K562 (cell line): ENCODE data around the gene CNTROB. TPM values are rescaled to one million over a fixed set of nuclear protein-coding genes. Genes with fewer than 3 reads are reported as not detected.

Experiments
- ATAC-seq: fragments of 200-7000 bp; cut with Tn5 transposase; 3 replicates; pipeline ENCODE4 v1.9.1; 2020; ENCODE audit warnings: moderate library complexity
- BruUV-seq: library from RNA; stranded (reverse); fragments of 400-500 nt; replicated peaks from 2 replicates; lab custom pipeline; 2021; lab: Mats Ljungman, UMichigan
- CTCF ChIA-PET: fragments of 300-600 bp; formaldehyde crosslinking; extraction: SDS; loops from one replicate; lab custom pipeline; 2021; ENCODE audit warnings: low intra/inter-chr PET ratio; lab: Yijun Ruan, JAX
- POLR2A ChIA-PET: fragments of 300-600, 350-650 bp; sonication (Branson Sonifier 250); formaldehyde crosslinking; extraction: SDS; loops from one replicate; lab custom pipeline; 2021; ENCODE audit warnings: antibody characterized with exemption, inconsistent platforms; lab: Yijun Ruan, JAX
- DNase-seq, 4 experiments: peaks; one replicate each; pipeline versions ENCODE4 v3.0.0 to v3.0.0-alpha.2; 2011 to 2018; ENCODE audit warnings: low spot score in 3 of 4, mixed read lengths in 3 of 4; ENCODE audit errors: extremely low read depth in 1 of 4
- FAIRE-seq: peaks from 2 replicates; lab custom pipeline; 2011; peaks lifted over from hg19 to GRCh38; lab: Jason Lieb, UNC
- H2AFZ ChIP-seq: 2 replicates; pipeline ENCODE4 v1.6.0; 2011; ENCODE audit warnings: low read depth, low read length, control low read depth, inconsistent platforms
- H3K27ac ChIP-seq: fragments of 200-600 bp; 3 replicates; pipeline ENCODE4 v1.8.0; 2011; ENCODE audit warnings: low read depth, mild to moderate bottlenecking, control low read depth, inconsistent platforms, low read length, moderate library complexity, mixed read lengths; ENCODE audit errors: extremely low read depth
- H3K27me3 ChIP-seq, 2 experiments: fragments of 300-600 bp in 1 of 2; 2 replicates in 1 of 2; 3 replicates in 1 of 2; pipeline versions ENCODE4 v1.6.0 to v1.8.0; 2011; ENCODE audit warnings: inconsistent platforms in 2 of 2, low read length in 2 of 2, mild to moderate bottlenecking in 1 of 2, mixed read lengths in 1 of 2, moderate library complexity in 1 of 2; ENCODE audit not compliant: control insufficient read depth in 2 of 2, insufficient read depth in 2 of 2
- H3K36me3 ChIP-seq: fragments of 300-600 bp; 3 replicates; pipeline ENCODE4 v1.8.0; 2011; ENCODE audit warnings: mild to moderate bottlenecking, low read length, inconsistent platforms; ENCODE audit not compliant: control insufficient read depth, insufficient read depth
- H3K4me1 ChIP-seq, 2 experiments: fragments of 200-600 bp in 1 of 2; replicated peaks in 1 of 2; 2 replicates in 1 of 2; 3 replicates in 1 of 2; pipeline versions ENCODE4 v1.5.1 to v1.8.0; 2011; ENCODE audit warnings: inconsistent platforms in 2 of 2, low read length in 2 of 2, mild to moderate bottlenecking in 1 of 2, mixed read lengths in 1 of 2, moderate library complexity in 1 of 2; ENCODE audit not compliant: control insufficient read depth in 2 of 2, insufficient read depth in 2 of 2
- H3K4me2 ChIP-seq: 2 replicates; pipeline ENCODE4 v1.6.1; 2011; ENCODE audit warnings: low read length, control low read depth, inconsistent platforms, mixed read lengths; ENCODE audit not compliant: insufficient read depth
- H3K4me3 ChIP-seq: fragments of 200-600 bp; sonication (generic), shearing (Covaris generic); 2 replicates; pipeline ENCODE4 v1.5.1; 2016; ENCODE audit warnings: control low read depth, inconsistent platforms
- H3K79me2 ChIP-seq: fragments of 200-600 bp; 3 replicates; pipeline ENCODE4 v1.8.0; 2011; ENCODE audit warnings: low read length, inconsistent platforms; ENCODE audit not compliant: control insufficient read depth, insufficient read depth
- H3K9ac ChIP-seq, 2 experiments: 2 replicates each; pipeline versions ENCODE4 v1.6.0 to v1.6.1; 2011; ENCODE audit warnings: low read depth in 2 of 2, low read length in 2 of 2, control low read depth in 1 of 2, inconsistent platforms in 1 of 2, mild to moderate bottlenecking in 1 of 2, mixed read lengths in 1 of 2; ENCODE audit not compliant: insufficient read depth in 1 of 2
- H3K9me1 ChIP-seq: one replicate; pipeline ENCODE4 v1.6.0; 2011; ENCODE audit warnings: inconsistent platforms, mild to moderate bottlenecking, low read length, moderate library complexity; ENCODE audit not compliant: control insufficient read depth, insufficient read depth
- H3K9me3 ChIP-seq: replicated peaks from 2 replicates; pipeline ENCODE4 v1.5.1; 2011; ENCODE audit warnings: low read depth, low read length, inconsistent platforms; ENCODE audit not compliant: control insufficient read depth, insufficient read depth
- H4K20me1 ChIP-seq: replicated peaks from 2 replicates; pipeline ENCODE4 v1.6.1; 2011; ENCODE audit warnings: low read length, inconsistent platforms, mixed read lengths; ENCODE audit not compliant: control insufficient read depth, insufficient read depth
- ATF1 ChIP-seq, 2 experiments: fragments of 450-650 bp in 1 of 2; IDR thresholded peaks; 2 replicates each; pipeline ENCODE4 v1.6.1; 2016; ENCODE audit warnings: missing compliant biosample characterization in 1 of 2, missing genetic modification characterization in 1 of 2
- BACH1 ChIP-seq: fragments of 200-800 bp; sonication (Bioruptor generic); IDR thresholded peaks from 2 replicates; pipeline ENCODE4 v1.6.1; 2016; ENCODE audit warnings: missing genetic modification characterization, missing compliant biosample characterization
- BRCA1 ChIP-seq, 2 experiments: fragments of 450-650 bp in 1 of 2; sonication (generic) in 1 of 2; formaldehyde crosslinking in 1 of 2; IDR thresholded peaks; 2 replicates each; pipeline versions ENCODE4 v1.5.0 to v1.6.1; 2017 to 2020; ENCODE audit warnings: mild to moderate bottlenecking in 1 of 2, missing genetic modification reagents in 1 of 2
- CBX3 ChIP-seq, 2 experiments: IDR thresholded peaks; 1 replicate in 1 of 2; 2 replicates in 1 of 2; pipeline ENCODE4 v1.6.1; 2012; ENCODE audit warnings: inconsistent platforms in 2 of 2, low read length in 2 of 2, borderline replicate concordance in 1 of 2, control low read depth in 1 of 2
- GTF2F1 ChIP-seq: IDR thresholded peaks from 2 replicates; pipeline ENCODE4 v1.6.1; 2011; ENCODE audit warnings: low read depth, low read length, improper control_type of control experiment
- HMGN3 ChIP-seq: IDR thresholded peaks from 2 replicates; pipeline ENCODE4 v1.6.1; 2011; ENCODE audit warnings: borderline replicate concordance, low read depth, mild to moderate bottlenecking, mixed read lengths, low read length; ENCODE audit not compliant: insufficient read length; ENCODE audit errors: extremely low read depth
- KLF13 ChIP-seq: fragments of 450-650 bp; IDR thresholded peaks from 2 replicates; pipeline ENCODE4 v1.6.1; 2016; ENCODE audit warnings: missing genetic modification characterization, low read depth, mild to moderate bottlenecking, missing compliant biosample characterization, moderate library complexity, borderline replicate concordance
- MEF2A ChIP-seq: IDR thresholded peaks from 2 replicates; pipeline ENCODE4 v1.6.1; 2011; ENCODE audit warnings: low read depth, mild to moderate bottlenecking, low read length, moderate library complexity; ENCODE audit not compliant: control insufficient read depth
- NR1H2 ChIP-seq: sonication (generic); formaldehyde crosslinking; IDR thresholded peaks from 2 replicates; pipeline ENCODE4 v1.4.0; 2020; ENCODE audit warnings: mild to moderate bottlenecking, missing genetic modification reagents
- USF2 ChIP-seq: sonication (generic); formaldehyde crosslinking; IDR thresholded peaks from 2 replicates; pipeline ENCODE4 v1.5.0; 2020; ENCODE audit warnings: missing genetic modification reagents
- ZFP36 ChIP-seq: fragments of 150-350 bp; IDR thresholded peaks from 2 replicates; pipeline ENCODE4 v1.6.1; 2018; ENCODE audit warnings: low read length, low read depth; ENCODE audit not compliant: partially characterized antibody
- ZNF12 ChIP-seq: sonication (generic); formaldehyde crosslinking; IDR thresholded peaks from 2 replicates; pipeline ENCODE4 v1.4.0; 2020; ENCODE audit warnings: mild to moderate bottlenecking, missing genetic modification reagents
- ZNF408 ChIP-seq: fragments of 250-450 bp; sonication (Bioruptor Pico); IDR thresholded peaks from 2 replicates; pipeline ENCODE4 v1.4.0; 2020; ENCODE audit warnings: low read depth, mild to moderate bottlenecking, moderate library complexity
- ZNF449 ChIP-seq: fragments of 250-450 bp; sonication (Bioruptor Pico); IDR thresholded peaks from 2 replicates; pipeline ENCODE4 v1.8.0; 2022; ENCODE audit warnings: moderate library complexity, mild to moderate bottlenecking, inconsistent platforms
- ZNF77 ChIP-seq: fragments of 250-450 bp; sonication (Bioruptor Pico); IDR thresholded peaks from 2 replicates; pipeline ENCODE4 v1.5.0; 2020
- WGBS: fragments of 100-300 bp; shearing (Covaris generic); methylation state at CpG from one replicate; pipeline ENCODE4 v1.1.6; 2016; ENCODE audit warnings: low coverage, mixed read lengths; ENCODE audit not compliant: insufficient coverage; ENCODE audit errors: missing lambda C conversion rate; 5-methylcytosine and 5-hydroxymethylcytosine counted together
- in situ Hi-C: fragments of 300-500 bp; cut with MboI; formaldehyde crosslinking; loops from 4 replicates; pipeline ENCODE4 v1.15.0; 2018; ENCODE audit warnings: inconsistent platforms, mixed read lengths
- intact Hi-C: fragments of 100-400 bp; cut with micrococcal nuclease; formaldehyde crosslinking; loops from 2 replicates; pipeline ENCODE4 v1.14.2; 2022
- polyA plus RNA-seq, 8 experiments: library from polyadenylated mRNA; depleted of rRNA in 4 of 8; stranded (reverse) in 5 of 8; unstranded in 3 of 8; fragments of >200 nt; fragmentation: Nextera tagmentation in 2 of 8; fragmentation: Illumina TruSeq in 1 of 8; extraction: Ambion mirVana in 2 of 8; extraction: Trizol in 1 of 8; gene quantifications; 2 replicates each; pipeline versions ENCODE4 v1.2.1 to v1.2.3, GENCODE V29; 2011 to 2014; ENCODE audit warnings: inconsistent platforms in 1 of 8, missing spikeins in 1 of 8
- total RNA-seq, 7 experiments: library from RNA; depleted of rRNA in 6 of 7; stranded (reverse); fragments of >200 nt in 6 of 7; fragmentation: Illumina TruSeq in 2 of 7; extraction: Trizol in 2 of 7; gene quantifications; 2 replicates each; pipeline versions ENCODE4 v1.2.1 to v1.2.3, GENCODE V29; 2011 to 2021; ENCODE audit warnings: low replicate concordance in 1 of 7
- TF ChIP-seq, protein P1 (sequence below): fragments of 250-450 bp; sonication (Bioruptor Pico); IDR thresholded peaks from 2 replicates; pipeline ENCODE4 v1.5.0; 2020; ENCODE audit warnings: mild to moderate bottlenecking, borderline replicate concordance
- TF ChIP-seq, protein P2 (sequence below): fragments of 250-450 bp; sonication (Bioruptor Pico); IDR thresholded peaks from 2 replicates; pipeline ENCODE4 v1.8.0; 2021; ENCODE audit warnings: mild to moderate bottlenecking, moderate library complexity

CNTROB gene
- total and polyA plus RNA-seq, 9 of the 15 experiments (the other 6 are each of a cell fraction or from before 2014, with no cell fraction given): 1.9 to 33.3 (median 23.0) TPM

DNA sequence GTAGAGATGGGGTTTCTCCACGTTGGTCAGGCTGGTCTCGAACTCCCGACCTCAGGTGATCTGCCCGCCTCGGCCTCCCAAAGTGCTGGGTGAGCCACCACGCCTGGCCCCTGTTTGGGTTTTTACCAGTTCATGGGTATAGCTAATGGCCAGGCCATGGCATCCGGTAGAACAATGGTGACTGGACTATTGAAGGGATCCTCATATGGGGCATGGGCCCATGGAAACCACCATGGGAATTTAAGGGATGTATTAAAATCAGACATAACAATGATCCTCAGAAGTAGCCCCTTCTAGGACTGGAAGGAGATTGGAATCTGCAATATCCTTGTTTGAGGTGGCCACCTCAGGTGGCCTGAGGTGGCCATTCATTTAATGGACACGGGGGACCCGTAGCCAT is 52.9 kb downstream of the CNTROB start:
- no peaks in the 10 kb centered on the region for H3K9me1 ChIP-seq
- no peak overlapping the region for H2AFZ ChIP-seq
- no peaks in the 10 kb centered on the region for H4K20me1 ChIP-seq
- no peaks in the 10 kb centered on the region for H3K79me2 ChIP-seq
- FAIRE-seq: no peak
- no peak overlapping the region for H3K4me2 ChIP-seq
- BruUV-seq: no TSS peak
- no peak overlapping the region for H3K27ac ChIP-seq
- H3K4me3 ChIP-seq: no peak overlapping the region
- DNase-seq: no peak
- in situ Hi-C loops: loop anchor here (5.0 to 10.0 kb wide), 2 partner anchors 68 to 240 kb away; partner anchors contain the start of gene RNF227
- CTCF ChIA-PET: no interaction called here
- POLR2A ChIA-PET: interaction anchor here (0.6 to 0.8 kb wide), 2 partner anchors 73 to 1236 kb away, joined by 3 read pairs; no protein-coding TSS in a partner anchor
- WGBS: 6% methylated on average over 9 of the region's 9 CpGs
- no peak overlapping the region for H3K9ac ChIP-seq
- H3K36me3 ChIP-seq: no peaks in the 10 kb centered on the region
- intact Hi-C loops: no loop called here
- ATAC-seq: no peak
- H3K4me1 ChIP-seq: peaks cover 0 to 5% of the 10 kb centered on the region in 2 experiments; a peak in 1 of 5 replicates
- no peaks in the 10 kb centered on the region for H3K9me3 ChIP-seq
- H3K27me3 ChIP-seq: peaks cover 6 to 36% of the 10 kb centered on the region in 2 experiments
- TF ChIP-seq GTF2F1: no peak
- TF ChIP-seq, protein P1, sequence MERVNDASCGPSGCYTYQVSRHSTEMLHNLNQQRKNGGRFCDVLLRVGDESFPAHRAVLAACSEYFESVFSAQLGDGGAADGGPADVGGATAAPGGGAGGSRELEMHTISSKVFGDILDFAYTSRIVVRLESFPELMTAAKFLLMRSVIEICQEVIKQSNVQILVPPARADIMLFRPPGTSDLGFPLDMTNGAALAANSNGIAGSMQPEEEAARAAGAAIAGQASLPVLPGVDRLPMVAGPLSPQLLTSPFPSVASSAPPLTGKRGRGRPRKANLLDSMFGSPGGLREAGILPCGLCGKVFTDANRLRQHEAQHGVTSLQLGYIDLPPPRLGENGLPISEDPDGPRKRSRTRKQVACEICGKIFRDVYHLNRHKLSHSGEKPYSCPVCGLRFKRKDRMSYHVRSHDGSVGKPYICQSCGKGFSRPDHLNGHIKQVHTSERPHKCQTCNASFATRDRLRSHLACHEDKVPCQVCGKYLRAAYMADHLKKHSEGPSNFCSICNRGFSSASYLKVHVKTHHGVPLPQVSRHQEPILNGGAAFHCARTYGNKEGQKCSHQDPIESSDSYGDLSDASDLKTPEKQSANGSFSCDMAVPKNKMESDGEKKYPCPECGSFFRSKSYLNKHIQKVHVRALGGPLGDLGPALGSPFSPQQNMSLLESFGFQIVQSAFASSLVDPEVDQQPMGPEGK (CRISPR knock-in tag): no peak
- TF ChIP-seq, protein P2, sequence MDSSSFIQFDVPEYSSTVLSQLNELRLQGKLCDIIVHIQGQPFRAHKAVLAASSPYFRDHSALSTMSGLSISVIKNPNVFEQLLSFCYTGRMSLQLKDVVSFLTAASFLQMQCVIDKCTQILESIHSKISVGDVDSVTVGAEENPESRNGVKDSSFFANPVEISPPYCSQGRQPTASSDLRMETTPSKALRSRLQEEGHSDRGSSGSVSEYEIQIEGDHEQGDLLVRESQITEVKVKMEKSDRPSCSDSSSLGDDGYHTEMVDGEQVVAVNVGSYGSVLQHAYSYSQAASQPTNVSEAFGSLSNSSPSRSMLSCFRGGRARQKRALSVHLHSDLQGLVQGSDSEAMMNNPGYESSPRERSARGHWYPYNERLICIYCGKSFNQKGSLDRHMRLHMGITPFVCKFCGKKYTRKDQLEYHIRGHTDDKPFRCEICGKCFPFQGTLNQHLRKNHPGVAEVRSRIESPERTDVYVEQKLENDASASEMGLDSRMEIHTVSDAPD (CRISPR knock-in tag): no peak
- no peak for TF ChIP-seq ZNF408
- TF ChIP-seq MEF2A: no peak
- TF ChIP-seq NR1H2 (CRISPR knock-in tag): no peak
- no peak for TF ChIP-seq ZFP36
- TF ChIP-seq ATF1 (CRISPR knock-in tag; IDR thresholded peaks at IDR 0.05): no peak
- TF ChIP-seq ATF1 (tag; IDR thresholded peaks at IDR 0.05): no peak
- TF ChIP-seq USF2: no peak
- no peak for TF ChIP-seq CBX3 (IDR thresholded peaks at IDR 0.05; ENCODE audit: borderline replicate concordance in 1 of 2, low read length in 2 of 2)
- TF ChIP-seq ZNF449: no peak
- no peak for TF ChIP-seq ZNF12
- no peak for TF ChIP-seq BRCA1 (IDR thresholded peaks at IDR 0.05)
- TF ChIP-seq BRCA1 (CRISPR knock-in tag; IDR thresholded peaks at IDR 0.05): no peak
- TF ChIP-seq HMGN3: no peak
- TF ChIP-seq BACH1 (tag): no peak
- TF ChIP-seq KLF13 (tag): no peak
- no peak for TF ChIP-seq ZNF77 (CRISPR knock-in tag)
